ENCODE data around the gene CCR2.

- TF ChIP-seq CTCF (IDR thresholded peaks at IDR 0.05) (no peak), EP300 (IDR thresholded peaks at IDR 0.05) (no peak), POLR2AphosphoS5 (IDR thresholded peaks at IDR 0.05) (no peak)
These were observed 32.3 kb downstream of the CCR2 start for GRCh38 chr3:46386205-46386604.
